Measurements from ENCODE around the gene LRBA. TPM values are rescaled to one million over a fixed set of nuclear protein-coding genes. Genes with fewer than 3 reads are reported as not detected.

Gene LRBA
- total and polyA plus RNA-seq, 9 donors, result 9.7 to 49.2 (median 30.4) TPM

DNA sequence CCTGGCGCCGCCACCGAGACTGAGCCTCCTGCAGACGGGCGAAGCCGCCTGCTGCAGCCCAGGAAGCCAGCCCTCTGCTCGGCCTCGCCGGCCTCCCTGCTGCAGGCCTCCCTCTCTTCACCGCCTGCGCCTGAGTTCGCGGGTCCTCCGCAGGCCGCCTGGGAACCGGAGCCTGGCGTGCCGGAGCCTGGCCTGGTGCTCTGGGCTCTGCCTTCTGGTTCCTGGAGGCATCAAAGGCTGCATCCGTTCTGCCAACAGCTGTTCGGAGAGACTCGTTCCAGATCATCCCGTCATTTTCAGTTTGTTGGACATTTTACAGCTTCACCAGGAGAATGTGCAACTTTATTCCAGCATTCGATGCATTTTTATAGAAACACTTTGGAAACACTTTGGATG, 758.9 kb downstream of the LRBA start:
- DNase-seq, result peak in 1 of 5 donors; percentile 54
- Histone ChIP-seq H3K4me3 (no peak overlapping the region), H3K27me3 (no peaks in the 10 kb centered on the region), H3K9me3 (no peaks in the 10 kb centered on the region), H3K4me1 (ENCODE audit: insufficient read depth) (no peaks in the 10 kb centered on the region), H3K36me3 (no peaks in the 10 kb centered on the region), H3K27ac (no peak overlapping the region)
- WGBS, 3 donors, result 68 to 89% (median 73%) methylated on average over 23 of the region's 23 CpGs
- intact Hi-C loops (cut with DNase I), result no loop called here
- TF ChIP-seq, protein P1, sequence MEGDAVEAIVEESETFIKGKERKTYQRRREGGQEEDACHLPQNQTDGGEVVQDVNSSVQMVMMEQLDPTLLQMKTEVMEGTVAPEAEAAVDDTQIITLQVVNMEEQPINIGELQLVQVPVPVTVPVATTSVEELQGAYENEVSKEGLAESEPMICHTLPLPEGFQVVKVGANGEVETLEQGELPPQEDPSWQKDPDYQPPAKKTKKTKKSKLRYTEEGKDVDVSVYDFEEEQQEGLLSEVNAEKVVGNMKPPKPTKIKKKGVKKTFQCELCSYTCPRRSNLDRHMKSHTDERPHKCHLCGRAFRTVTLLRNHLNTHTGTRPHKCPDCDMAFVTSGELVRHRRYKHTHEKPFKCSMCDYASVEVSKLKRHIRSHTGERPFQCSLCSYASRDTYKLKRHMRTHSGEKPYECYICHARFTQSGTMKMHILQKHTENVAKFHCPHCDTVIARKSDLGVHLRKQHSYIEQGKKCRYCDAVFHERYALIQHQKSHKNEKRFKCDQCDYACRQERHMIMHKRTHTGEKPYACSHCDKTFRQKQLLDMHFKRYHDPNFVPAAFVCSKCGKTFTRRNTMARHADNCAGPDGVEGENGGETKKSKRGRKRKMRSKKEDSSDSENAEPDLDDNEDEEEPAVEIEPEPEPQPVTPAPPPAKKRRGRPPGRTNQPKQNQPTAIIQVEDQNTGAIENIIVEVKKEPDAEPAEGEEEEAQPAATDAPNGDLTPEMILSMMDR (IDR thresholded peaks at IDR 0.05), result no peak

DNA sequence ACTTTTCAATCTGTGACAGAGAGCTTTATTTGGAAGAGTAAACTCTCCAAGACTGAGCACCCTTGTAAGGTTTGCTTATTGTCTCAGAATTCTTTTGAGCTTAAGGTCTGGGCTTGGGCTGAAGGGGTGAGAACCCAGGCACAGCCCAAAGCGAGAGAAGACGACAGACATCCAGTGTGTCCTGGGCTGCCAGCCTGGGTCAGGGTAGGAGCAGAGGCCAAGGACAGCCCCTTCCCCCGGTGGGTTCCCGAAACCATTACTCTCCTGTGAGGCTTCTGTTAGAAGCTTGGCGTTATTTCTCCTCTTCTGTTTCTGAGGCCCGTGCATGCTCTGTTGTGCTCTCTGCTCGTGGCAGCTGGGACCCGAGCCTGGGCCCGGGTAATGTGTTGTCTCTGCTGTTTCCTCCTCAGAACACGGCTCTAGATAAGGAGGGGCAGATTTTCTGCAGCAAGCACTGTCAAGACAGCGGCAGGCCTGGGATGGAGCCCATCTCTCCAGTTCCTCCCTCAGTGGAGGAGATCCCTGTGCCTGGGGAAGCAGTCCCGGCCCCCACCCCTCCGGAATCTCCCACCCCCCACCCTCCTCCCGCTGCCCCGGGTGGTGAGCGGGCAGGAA, 759.4 kb downstream of the LRBA start:
- TF ChIP-seq EP300 (IDR thresholded peaks at IDR 0.05), result no peak
- TF ChIP-seq POLR2A (IDR thresholded peaks at IDR 0.05), result no peak
- TF ChIP-seq, protein P1 (IDR thresholded peaks at IDR 0.05), result no peak
- WGBS, 3 donors, result 39 to 59% (median 43%) methylated on average over 16 of the region's 16 CpGs
- Histone ChIP-seq H3K27me3 (no peaks in the 10 kb centered on the region), H3K9me3 (no peaks in the 10 kb centered on the region), H3K36me3 (no peaks in the 10 kb centered on the region), H3K4me1 (ENCODE audit: insufficient read depth) (no peaks in the 10 kb centered on the region), H3K4me3 (no peak overlapping the region), H3K27ac (no peak overlapping the region)
- intact Hi-C loops (cut with DNase I), result no loop called here
- DNase-seq, result no peak

DNA sequence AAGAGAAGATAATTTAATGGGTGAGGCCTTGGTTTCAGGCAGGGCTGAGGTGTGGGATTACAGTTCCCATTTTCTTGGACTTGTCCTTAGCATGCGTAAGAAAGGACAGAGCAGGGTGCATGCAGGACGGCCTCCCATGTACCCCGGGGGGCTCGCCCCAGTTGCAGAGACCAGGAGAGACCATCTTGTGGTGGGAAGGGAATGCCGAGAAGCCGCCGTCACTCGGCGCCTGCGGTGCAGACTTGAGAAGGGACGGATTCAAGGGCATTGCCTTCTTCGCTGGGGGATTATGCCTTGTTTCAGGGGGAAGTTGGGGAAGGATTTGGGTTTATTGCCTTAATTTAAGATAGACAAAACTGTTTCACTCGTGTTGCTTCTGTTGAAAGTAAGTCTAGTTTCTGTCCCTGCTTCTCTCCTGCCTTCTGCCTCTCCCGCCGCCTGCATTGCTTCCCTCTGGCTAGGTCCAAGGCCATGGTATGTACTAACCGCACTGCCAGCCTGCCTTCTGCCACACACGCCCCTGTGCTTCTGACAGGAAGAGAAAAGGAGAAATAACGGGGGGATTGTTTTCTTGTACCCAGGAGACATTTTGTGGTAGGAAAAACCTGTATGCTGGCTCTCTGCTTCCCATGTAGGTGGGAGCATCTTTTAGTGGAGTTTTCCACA, 761.0 kb downstream of the LRBA start:
- no peak overlapping the region for H3K27ac ChIP-seq
- no peaks in the 10 kb centered on the region for H3K27me3 ChIP-seq
- WGBS, 3 donors, result 95 to 96% (median 96%) methylated on average over 18 of the region's 18 CpGs
- no peaks in the 10 kb centered on the region for H3K9me3 ChIP-seq
- no peaks in the 10 kb centered on the region for H3K4me1 ChIP-seq (ENCODE audit: insufficient read depth)
- TF ChIP-seq, protein P1 (IDR thresholded peaks at IDR 0.05), result no peak
- no peak for TF ChIP-seq EP300 (IDR thresholded peaks at IDR 0.05)
- no peak for TF ChIP-seq POLR2A (IDR thresholded peaks at IDR 0.05)
- H3K4me3 ChIP-seq, result no peak overlapping the region
- intact Hi-C loops (cut with DNase I), result no loop called here
- no peaks in the 10 kb centered on the region for H3K36me3 ChIP-seq
- no peak for DNase-seq

DNA sequence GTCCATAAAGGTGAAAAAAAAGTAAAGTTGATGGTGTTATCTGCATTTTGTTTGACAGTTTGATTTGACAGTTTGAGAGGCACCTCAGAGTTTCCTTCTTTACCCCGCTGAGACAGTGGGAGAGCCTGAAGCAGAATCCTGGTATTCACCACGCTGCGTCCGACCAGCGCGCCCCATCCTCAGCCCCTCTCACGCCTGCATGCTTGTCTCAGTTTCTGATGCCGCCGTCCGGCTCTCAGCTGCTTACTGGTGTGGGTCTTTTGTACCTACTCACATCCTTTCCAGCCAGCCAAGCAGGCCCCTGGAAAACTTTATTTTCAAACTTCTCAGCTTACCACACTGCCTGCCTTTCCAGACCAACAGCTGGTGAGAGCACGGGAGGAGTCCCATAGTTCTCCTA, 761.7 kb downstream of the LRBA start:
- Histone ChIP-seq H3K27me3 (no peaks in the 10 kb centered on the region), H3K4me3 (no peak overlapping the region), H3K4me1 (ENCODE audit: insufficient read depth) (no peaks in the 10 kb centered on the region), H3K9me3 (no peaks in the 10 kb centered on the region), H3K27ac (no peak overlapping the region), H3K36me3 (no peaks in the 10 kb centered on the region)
- no peak for TF ChIP-seq EP300 (IDR thresholded peaks at IDR 0.05)
- TF ChIP-seq, protein P1 (IDR thresholded peaks at IDR 0.05), result no peak
- no peak for TF ChIP-seq POLR2A (IDR thresholded peaks at IDR 0.05)
- WGBS, 3 donors, result 93 to 96% (median 95%) methylated on average over 11 of the region's 11 CpGs
- no peak for DNase-seq
- intact Hi-C loops (cut with DNase I), result no loop called here

Data from ovary (tissue), 9 donors.